Right lobe of liver (tissue), 6 donors: Measurements from ENCODE around the gene DACH1. TPM values are rescaled to one million over a fixed set of nuclear protein-coding genes. Genes with fewer than 3 reads are reported as not detected.

Experiments used
- ATAC-seq, 4 donors: fragments of 200-7000 bp; cut with Tn5 transposase; one replicate each; pipeline ENCODE4 v1.9.1; 2020; ENCODE audit warnings: mild to moderate bottlenecking in 4 of 4, moderate library complexity in 4 of 4
- DNase-seq, 3 donors: peaks; one replicate each; pipeline ENCODE4 v3.0.0-alpha.2; 2020
- H3K27ac ChIP-seq, 3 donors: fragments of 200-600 bp; one replicate each; pipeline ENCODE4 v1.8.0; 2022
- H3K27me3 ChIP-seq, 2 donors: fragments of 200-600 bp; one replicate each; pipeline ENCODE4 v1.8.0; 2022
- H3K36me3 ChIP-seq, 4 donors: fragments of 200-600 bp; sonication (generic) in 1 of 4; one replicate each; pipeline versions ENCODE4 v1.5.1 to v1.8.0; 2017 to 2022; ENCODE audit warnings: control low read depth in 1 of 4
- H3K4me1 ChIP-seq, 4 donors: fragments of 200-600 bp; sonication (generic) in 1 of 4; one replicate each; pipeline versions ENCODE4 v1.5.1 to v1.8.0; 2017 to 2022; ENCODE audit warnings: control low read depth in 1 of 4
- H3K4me3 ChIP-seq, 3 donors: fragments of 200-600 bp; one replicate each; pipeline ENCODE4 v1.8.0; 2022
- H3K9me3 ChIP-seq, 4 donors: fragments of 200-600 bp; sonication (generic) in 1 of 4; one replicate each; pipeline versions ENCODE4 v1.5.1 to v1.8.0; 2017 to 2022; ENCODE audit warnings: control low read depth in 1 of 4
- CTCF ChIP-seq, 4 donors: fragments of 200-600 bp in 3 of 4; fragments of 450-650 bp in 1 of 4; IDR thresholded peaks; one replicate each; pipeline versions ENCODE4 v1.5.1 to v1.8.0; 2016 to 2022; ENCODE audit warnings: antibody characterized with exemption in 4 of 4, mild to moderate bottlenecking in 2 of 4
- POLR2A ChIP-seq: fragments of 450-650 bp; IDR thresholded peaks from one replicate; pipeline ENCODE4 v1.6.1; 2017; ENCODE audit warnings: antibody characterized with exemption, mild to moderate bottlenecking
- WGBS: methylation state at CpG from one replicate; pipeline ENCODE4 v1.1.6; 2018; ENCODE audit warnings: low coverage, low lambda C conversion rate; ENCODE audit not compliant: insufficient coverage; ENCODE audit errors: missing lambda C conversion rate; 5-methylcytosine and 5-hydroxymethylcytosine counted together
- intact Hi-C, 2 donors: fragments of 100-400 bp; cut with DNase I; formaldehyde crosslinking; loops; one replicate each; pipeline versions ENCODE4 v1.11.2 to v1.14.1; 2022
- total RNA-seq, 6 experiments: library from RNA; depleted of rRNA in 2 of 6; stranded (reverse); fragments of >200 nt in 2 of 6; fragmentation: NEBNext Ultra II Directional in 3 of 6; extraction: Animal tissue kit (Norgen Biotek cat#: 25700) in 3 of 6; gene quantifications; one replicate each; pipeline versions ENCODE4 v1.1.0 to v1.2.4, GENCODE V29; 2016 to 2023
- donor health status: DM: no; HTN: yes; CAD: no.
- donor health status: DM: no; HTN: no; CAD: no.
- donor health status: DM: no; HTN: no; CAD: no.
- donor health status: DM: no; HTN: yes; CAD: no.
- donor health status: DM: no; HTN: yes; CAD: no.

The DACH1 gene
- total RNA-seq, 6 experiments from 2014 or later = 0.80 to 1.5 (median 0.94) TPM

- Histone ChIP-seq H3K9me3 (no peaks in the 10 kb centered on the region), H3K36me3 (no peaks in the 10 kb centered on the region), H3K4me3 (no peak overlapping the region), H3K27me3 (peaks cover 0 to 5% of the 10 kb centered on the region in 2 donors), H3K4me1 (peaks cover 0 to 5% (median 0%) of the 10 kb centered on the region in 4 donors), H3K27ac (no peak overlapping the region)
- DNase-seq = no peak
- no peak for ATAC-seq
- intact Hi-C loops = no loop called here
- 49% methylated on average over 5 of the region's 5 CpGs for WGBS
- TF ChIP-seq POLR2A (no peak), CTCF (IDR thresholded peaks at IDR 0.05) (no peak)
Measured at GRCh38 chr13:71875823-71876222, 8.8 kb upstream of the DACH1 start.

- WGBS = 60% methylated on average over 2 of the region's 2 CpGs
- Histone ChIP-seq H3K27me3 (peaks cover 0 to 5% of the 10 kb centered on the region in 2 donors), H3K36me3 (no peaks in the 10 kb centered on the region), H3K9me3 (no peaks in the 10 kb centered on the region), H3K4me3 (no peak overlapping the region), H3K4me1 (peaks cover 0 to 5% (median 0%) of the 10 kb centered on the region in 4 donors), H3K27ac (no peak overlapping the region)
- no peak for DNase-seq
- intact Hi-C loops = no loop called here
- ATAC-seq = no peak
- TF ChIP-seq POLR2A (no peak), CTCF (IDR thresholded peaks at IDR 0.05) (no peak)
Measured at GRCh38 chr13:71874458-71874857, 7.5 kb upstream of the DACH1 start.

GRCh38 chr13:71873418-71874247 is 6.6 kb upstream of the DACH1 start:
- no peak for ATAC-seq
- TF ChIP-seq CTCF (IDR thresholded peaks at IDR 0.05) (no peak), POLR2A (no peak)
- Histone ChIP-seq H3K27me3 (peaks cover 0 to 7% of the 10 kb centered on the region in 2 donors), H3K4me1 (no peaks in the 10 kb centered on the region), H3K27ac (no peak overlapping the region), H3K36me3 (no peaks in the 10 kb centered on the region), H3K4me3 (no peak overlapping the region), H3K9me3 (no peaks in the 10 kb centered on the region)
- DNase-seq = no peak
- intact Hi-C loops = no loop called here
- 42% methylated on average over 5 of the region's 5 CpGs for WGBS

- no peak overlapping the region for H3K4me3 ChIP-seq
- H3K36me3 ChIP-seq = no peaks in the 10 kb centered on the region
- TF ChIP-seq POLR2A (no peak), CTCF (IDR thresholded peaks at IDR 0.05) (no peak)
- DNase-seq = no peak
- no peaks in the 10 kb centered on the region for H3K9me3 ChIP-seq
- no peaks in the 10 kb centered on the region for H3K4me1 ChIP-seq
- peaks cover 0 to 9% of the 10 kb centered on the region in 2 donors for H3K27me3 ChIP-seq
- intact Hi-C loops = no loop called here
- no peak for ATAC-seq
- WGBS = 78% methylated on average over 1 of the region's 1 CpG
- H3K27ac ChIP-seq = no peak overlapping the region
Measured at GRCh38 chr13:71871844-71872243, 4.8 kb upstream of the DACH1 start.
